ENCODE measurements around the gene RASA4B. TPM values are rescaled to one million over a fixed set of nuclear protein-coding genes. Genes with fewer than 3 reads are reported as not detected.
"Not testable (repeated sequence)": the region's sequence is repeated elsewhere in the genome, so short reads cannot be mapped to it uniquely, and the experiment has no call there.

Gene RASA4B
- total RNA-seq, 1 donor from 2014 or later = 22.6 TPM

DNA sequence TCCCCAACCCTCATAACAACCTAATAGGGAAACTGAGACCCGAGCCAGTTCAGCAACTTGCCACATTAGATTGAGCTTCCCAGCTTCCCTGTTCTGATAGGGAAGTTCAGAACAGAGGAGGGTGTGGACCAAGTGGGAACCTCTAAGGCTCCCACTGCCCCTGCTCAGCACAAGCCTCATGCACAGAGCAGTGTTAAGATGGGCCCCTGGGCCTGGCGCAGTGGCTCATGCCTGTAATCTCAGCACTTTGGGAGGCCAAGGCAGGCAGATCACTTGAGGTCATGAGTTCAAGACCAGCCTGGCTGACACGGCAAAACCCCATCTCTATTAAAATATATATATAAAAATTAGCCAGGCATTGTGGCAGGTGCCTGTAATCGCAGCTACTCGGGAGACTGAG is 20.3 kb downstream of the RASA4B start:
- H3K4me3 ChIP-seq; ATAC-seq; intact Hi-C loops (cut with DNase I); H3K4me1 ChIP-seq; H3K9me3 ChIP-seq; H3K27ac ChIP-seq; H3K27me3 ChIP-seq (ENCODE audit: low read depth); H3K36me3 ChIP-seq; DNase-seq: not testable (repeated sequence)

DNA sequence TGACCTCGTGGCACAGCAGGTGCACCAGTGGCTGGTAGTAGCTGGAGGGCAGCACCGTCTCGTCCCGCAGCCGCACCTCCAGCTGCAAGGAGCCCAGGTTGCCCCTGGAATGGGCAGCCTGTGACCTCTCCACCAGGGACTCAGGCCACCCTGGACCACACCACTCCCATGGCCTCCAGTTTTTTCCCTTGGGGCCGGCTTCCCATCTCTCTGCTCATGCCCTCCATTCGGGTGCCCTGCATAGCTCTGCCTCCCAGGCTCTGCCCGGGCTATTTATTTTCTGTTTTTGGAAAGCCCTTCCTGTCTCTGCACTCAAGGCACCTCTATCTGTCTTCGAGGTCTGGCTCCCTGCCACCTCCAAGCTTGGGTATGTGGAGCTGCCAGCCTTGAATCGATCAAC is 20.7 kb downstream of the RASA4B start:
- H3K36me3 ChIP-seq; intact Hi-C loops (cut with DNase I); ATAC-seq; H3K4me1 ChIP-seq; H3K4me3 ChIP-seq; H3K9me3 ChIP-seq; H3K27ac ChIP-seq; H3K27me3 ChIP-seq (ENCODE audit: low read depth): not testable (repeated sequence)
- DNase-seq = peak; percentile 44

DNA sequence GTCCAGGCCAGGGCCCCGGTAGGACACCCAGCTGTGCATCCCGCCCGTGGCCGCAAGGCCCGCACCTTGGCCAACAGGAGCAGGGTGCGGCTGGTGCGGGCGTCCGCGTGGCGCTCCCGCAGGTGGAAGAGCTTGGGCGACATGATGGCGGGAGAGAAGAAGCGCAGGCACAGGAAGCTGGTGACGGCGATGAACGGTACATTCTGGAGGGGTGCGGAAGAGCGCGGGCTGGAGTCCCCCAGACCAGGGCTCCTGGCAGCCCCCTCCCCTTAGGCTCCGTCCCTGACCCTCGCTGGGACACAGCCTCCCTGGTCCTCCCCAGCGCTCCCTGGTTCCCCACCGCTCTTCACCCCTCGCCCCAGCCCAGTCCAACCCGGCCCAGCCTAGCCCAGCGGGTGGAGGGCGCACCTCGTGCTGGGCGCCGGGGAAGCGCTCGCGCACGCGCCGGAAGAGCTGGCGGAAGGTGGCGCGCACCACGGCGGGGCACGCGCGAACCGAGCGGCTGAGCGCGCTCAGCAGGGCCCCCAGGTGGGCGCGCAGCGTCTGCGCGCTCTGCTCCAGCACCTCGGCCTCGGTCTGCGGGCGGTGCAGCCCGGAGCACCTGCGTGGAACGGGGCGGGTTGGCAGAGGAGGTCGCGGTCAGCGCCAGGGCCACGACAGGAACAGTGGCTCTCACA is 23.0 kb downstream of the RASA4B start:
- H3K4me1 ChIP-seq; H3K4me3 ChIP-seq; H3K27ac ChIP-seq; DNase-seq; H3K36me3 ChIP-seq; intact Hi-C loops (cut with DNase I); H3K9me3 ChIP-seq; H3K27me3 ChIP-seq (ENCODE audit: low read depth): not testable (repeated sequence)
- ATAC-seq = peak; percentile 47 to 69

DNA sequence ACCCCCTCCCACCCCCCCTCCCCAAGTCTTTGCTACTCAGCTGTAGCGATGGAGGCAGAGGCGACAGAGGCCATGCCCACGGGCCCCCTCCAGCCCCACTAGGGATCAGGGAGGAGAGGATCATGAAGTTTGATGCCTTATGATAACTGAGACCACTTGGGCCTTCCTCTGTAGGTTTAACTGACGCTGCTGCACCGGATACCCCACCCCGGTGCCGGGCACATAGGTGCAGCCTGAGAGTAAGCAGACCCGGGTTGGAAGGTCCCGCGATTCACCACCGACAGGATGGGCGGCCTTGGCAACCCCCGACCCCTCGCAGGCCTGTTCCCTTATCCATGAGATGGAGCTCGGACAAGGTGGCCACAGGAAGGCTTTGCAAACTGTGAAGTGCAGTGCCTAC is 23.6 kb downstream of the RASA4B start:
- H3K4me1 ChIP-seq; H3K9me3 ChIP-seq; H3K27me3 ChIP-seq (ENCODE audit: low read depth); H3K27ac ChIP-seq; H3K36me3 ChIP-seq; ATAC-seq; intact Hi-C loops (cut with DNase I): not testable (repeated sequence)
- H3K4me3 ChIP-seq = peak overlapping the region; percentile 27
- DNase-seq = peak; percentile 53

DNA sequence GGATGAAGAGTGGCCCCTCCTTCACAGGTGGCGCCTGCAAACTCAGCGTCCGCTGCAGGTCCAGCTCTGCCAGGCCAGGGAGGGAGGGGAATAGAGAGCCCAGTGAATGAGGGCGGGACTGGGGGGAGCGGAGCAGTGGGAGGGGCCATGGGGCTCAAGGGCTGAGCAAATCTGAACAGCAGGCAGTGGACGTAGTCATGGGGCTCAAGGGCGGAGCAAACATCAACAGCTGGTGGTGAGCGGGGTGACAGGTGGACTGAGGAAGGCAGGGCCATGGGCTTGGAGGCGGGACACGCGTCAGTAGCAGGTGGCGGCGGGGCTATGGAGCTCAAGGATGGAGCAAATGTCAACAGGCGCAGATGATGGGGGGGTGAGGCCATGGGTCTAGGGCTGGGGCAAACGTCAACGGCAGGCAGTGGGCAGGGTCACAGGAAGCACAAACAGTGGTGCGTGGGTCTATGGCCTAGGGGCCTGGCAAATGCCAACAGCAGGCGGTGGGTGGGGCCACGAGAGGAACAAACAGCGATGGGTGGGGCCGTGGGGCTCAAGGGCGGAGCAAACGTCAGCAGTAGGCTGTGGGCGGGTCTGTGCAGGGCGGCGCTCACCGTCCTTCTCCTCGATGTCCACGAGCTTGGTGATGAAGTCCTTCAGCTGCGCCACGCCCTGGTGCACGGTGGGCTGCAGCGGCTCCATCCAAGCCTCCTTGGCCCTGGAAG is 24.2 kb downstream of the RASA4B start:
- H3K4me1 ChIP-seq; H3K36me3 ChIP-seq; H3K9me3 ChIP-seq; intact Hi-C loops (cut with DNase I); H3K27me3 ChIP-seq (ENCODE audit: low read depth); H3K27ac ChIP-seq; H3K4me3 ChIP-seq: not testable (repeated sequence)
- ATAC-seq = peak; percentile 87 to 89
- DNase-seq = peak; percentile 68

DNA sequence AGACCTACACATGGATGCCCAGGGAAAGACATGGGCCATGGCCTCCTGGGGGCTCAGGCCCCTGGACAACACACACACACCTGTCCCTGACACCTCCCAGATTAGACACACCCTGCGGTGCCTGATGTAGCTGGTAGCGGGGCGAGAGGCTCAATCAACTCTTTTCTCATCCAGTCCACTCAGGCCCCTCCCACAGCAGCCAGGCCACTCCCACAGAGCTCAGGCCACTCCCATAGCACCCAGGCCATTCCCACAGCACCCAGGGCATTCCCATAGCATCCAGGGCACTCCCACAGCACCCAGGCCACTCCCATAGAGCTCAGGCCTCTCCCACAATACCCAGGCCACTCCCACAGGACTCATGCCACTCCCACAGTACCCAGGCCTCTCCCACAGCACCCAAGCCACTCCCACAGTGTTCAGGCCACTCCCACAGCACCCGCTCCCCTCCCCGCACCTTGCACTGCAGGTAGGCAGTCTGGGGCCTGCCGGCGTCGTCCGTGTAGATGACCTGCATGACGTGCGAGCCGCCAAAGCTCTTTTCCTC is 27.0 kb downstream of the RASA4B start:
- H3K4me1 ChIP-seq; H3K9me3 ChIP-seq; H3K27me3 ChIP-seq (ENCODE audit: low read depth); H3K4me3 ChIP-seq; H3K36me3 ChIP-seq; H3K27ac ChIP-seq; intact Hi-C loops (cut with DNase I): not testable (repeated sequence)
- ATAC-seq (peak; percentile 79 to 80), DNase-seq (peak; percentile 81)

DNA sequence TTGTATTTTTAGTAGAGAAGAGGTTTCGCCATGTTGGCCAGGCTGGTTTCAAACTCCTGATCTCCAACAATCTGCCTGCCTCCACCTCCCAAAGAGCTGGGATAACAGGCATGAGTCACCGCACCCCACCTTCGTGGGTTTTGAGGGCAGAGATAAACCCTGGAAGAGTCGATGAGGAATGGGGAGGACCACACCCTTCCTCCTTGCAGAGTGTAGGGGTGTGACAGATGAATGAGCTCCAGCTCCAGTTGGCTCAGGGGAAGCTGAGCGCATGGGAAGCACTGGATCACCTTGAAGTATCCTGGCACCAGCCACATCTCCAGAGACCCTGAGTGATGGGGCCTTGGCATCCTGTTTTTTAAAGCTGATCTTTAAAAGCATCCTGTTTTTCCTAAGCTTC is 33.3 kb downstream of the RASA4B start:
- H3K27me3 ChIP-seq (ENCODE audit: low read depth); H3K4me3 ChIP-seq; ATAC-seq; H3K27ac ChIP-seq; intact Hi-C loops (cut with DNase I); H3K36me3 ChIP-seq; H3K9me3 ChIP-seq; DNase-seq; H3K4me1 ChIP-seq: not testable (repeated sequence)

DNA sequence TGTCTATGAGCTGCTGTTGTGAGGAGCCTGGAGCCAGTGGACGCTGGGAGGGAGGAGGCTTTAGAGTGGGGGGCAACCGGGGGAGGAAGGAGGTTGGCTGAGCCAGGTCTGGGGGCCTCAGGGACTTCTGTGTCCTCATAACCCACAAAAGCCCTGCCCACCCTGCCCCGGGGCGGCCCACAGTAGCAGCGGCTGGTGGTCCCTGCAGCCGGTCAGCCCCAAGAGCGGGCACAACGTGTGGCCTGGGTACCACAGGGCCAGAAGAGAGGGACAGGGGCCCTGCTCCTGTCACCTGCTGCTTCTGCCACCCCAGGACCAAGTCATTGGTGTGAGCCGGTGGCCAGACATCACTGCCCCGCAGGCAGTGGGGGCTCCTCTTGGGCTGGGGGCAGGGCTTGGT is 35.6 kb downstream of the RASA4B start:
- not testable (repeated sequence) for H3K4me1 ChIP-seq; H3K27me3 ChIP-seq (ENCODE audit: low read depth)

DNA sequence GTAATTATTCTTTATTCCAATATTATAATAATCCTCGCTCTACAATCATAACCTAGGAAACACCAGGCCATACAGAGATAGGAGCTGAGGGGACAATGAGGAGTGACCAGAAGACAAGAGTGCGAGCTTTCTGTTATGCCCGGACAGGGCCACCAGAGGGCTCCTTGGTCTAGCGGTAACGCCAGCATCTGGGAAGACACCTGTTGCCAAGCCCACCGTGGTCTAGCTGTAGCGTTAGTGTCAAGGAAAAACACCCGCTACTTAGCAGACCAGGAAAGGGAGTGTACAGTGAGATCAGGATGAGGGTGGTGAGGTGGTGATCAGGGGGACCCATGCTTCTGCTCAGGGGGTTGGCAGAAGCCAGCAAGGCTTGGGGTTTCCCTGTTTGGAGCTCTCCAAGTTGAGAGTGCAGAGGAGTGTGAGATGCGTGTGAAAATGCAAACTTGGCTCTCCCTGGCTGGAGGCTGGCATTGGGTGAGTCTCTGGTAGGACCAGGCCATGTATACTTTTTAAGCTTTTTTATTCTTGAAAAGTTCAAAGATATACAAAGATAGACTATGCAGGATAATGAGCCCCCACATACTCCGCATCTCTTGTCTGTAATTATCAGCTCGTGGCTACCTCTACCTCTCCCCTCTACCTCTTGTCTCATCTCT is 37.5 kb downstream of the RASA4B start:
- peak in 1 of 2 donors; percentile 67 for ATAC-seq
- H3K27me3 ChIP-seq (ENCODE audit: low read depth); H3K9me3 ChIP-seq; H3K27ac ChIP-seq; H3K4me3 ChIP-seq; H3K4me1 ChIP-seq; intact Hi-C loops (cut with DNase I); H3K36me3 ChIP-seq: not testable (repeated sequence)
- TF ChIP-seq, protein P1, sequence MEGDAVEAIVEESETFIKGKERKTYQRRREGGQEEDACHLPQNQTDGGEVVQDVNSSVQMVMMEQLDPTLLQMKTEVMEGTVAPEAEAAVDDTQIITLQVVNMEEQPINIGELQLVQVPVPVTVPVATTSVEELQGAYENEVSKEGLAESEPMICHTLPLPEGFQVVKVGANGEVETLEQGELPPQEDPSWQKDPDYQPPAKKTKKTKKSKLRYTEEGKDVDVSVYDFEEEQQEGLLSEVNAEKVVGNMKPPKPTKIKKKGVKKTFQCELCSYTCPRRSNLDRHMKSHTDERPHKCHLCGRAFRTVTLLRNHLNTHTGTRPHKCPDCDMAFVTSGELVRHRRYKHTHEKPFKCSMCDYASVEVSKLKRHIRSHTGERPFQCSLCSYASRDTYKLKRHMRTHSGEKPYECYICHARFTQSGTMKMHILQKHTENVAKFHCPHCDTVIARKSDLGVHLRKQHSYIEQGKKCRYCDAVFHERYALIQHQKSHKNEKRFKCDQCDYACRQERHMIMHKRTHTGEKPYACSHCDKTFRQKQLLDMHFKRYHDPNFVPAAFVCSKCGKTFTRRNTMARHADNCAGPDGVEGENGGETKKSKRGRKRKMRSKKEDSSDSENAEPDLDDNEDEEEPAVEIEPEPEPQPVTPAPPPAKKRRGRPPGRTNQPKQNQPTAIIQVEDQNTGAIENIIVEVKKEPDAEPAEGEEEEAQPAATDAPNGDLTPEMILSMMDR (IDR thresholded peaks at IDR 0.05) = peak; percentile 54
- DNase-seq = peak; percentile 57

More for the DNA sequence above, 35.6 kb downstream of the RASA4B start:
- intact Hi-C loops (cut with DNase I); H3K9me3 ChIP-seq; H3K27ac ChIP-seq; H3K36me3 ChIP-seq; H3K4me3 ChIP-seq; ATAC-seq: not testable (repeated sequence)
- DNase-seq = peak; percentile 8

DNA sequence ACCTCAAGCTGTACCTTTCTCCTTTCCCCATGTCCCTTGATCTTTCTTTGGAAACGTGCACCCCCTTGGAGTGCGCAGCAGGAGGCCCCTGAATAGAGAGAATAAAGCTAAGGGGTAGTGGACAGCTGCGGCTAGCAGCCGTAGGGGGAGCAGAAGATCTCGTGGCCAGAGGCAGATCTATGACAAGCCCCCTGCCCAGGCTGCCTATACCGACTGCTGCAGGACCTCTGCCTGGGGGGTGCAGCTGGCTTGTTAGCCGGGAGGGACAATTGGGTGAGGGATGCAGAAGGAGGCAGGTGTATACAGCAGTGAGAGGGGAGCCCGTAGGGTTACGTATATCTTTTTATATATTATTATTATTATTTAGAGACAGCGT is 38.4 kb downstream of the RASA4B start:
- peak in 1 of 2 donors; percentile 22 for ATAC-seq
- DNase-seq; H3K4me3 ChIP-seq; H3K27ac ChIP-seq; H3K27me3 ChIP-seq (ENCODE audit: low read depth); H3K4me1 ChIP-seq; H3K9me3 ChIP-seq; intact Hi-C loops (cut with DNase I): not testable (repeated sequence)
- H3K36me3 ChIP-seq = peaks cover 11% of the 10 kb centered on the region

All from lower lobe of right lung (tissue), 2 donors.